ENCODE results near the gene CEP152.

GRCh38 chr15:48784756-48785155 lies 26.1 kb downstream of the CEP152 start:
- no peak for TF ChIP-seq CTCF (IDR thresholded peaks at IDR 0.05)
- TF ChIP-seq EZH2 (IDR thresholded peaks at IDR 0.05; ENCODE audit: borderline replicate concordance, insufficient read depth, low read depth, low read length, poor library complexity, severe bottlenecking) = no peak

Data from B cell (primary cell).